OCI-LY3 (cell line): ENCODE results near the gene OPCML.

Source experiments
- H2AFZ ChIP-seq: fragments of 200-600, 300-600 bp; shearing (Covaris generic); 2 replicates; pipeline ENCODE4 v1.6.0; 2014; ENCODE audit warnings: antibody characterized with exemption, low read depth, low read length
- H3K27ac ChIP-seq: fragments of 200-600, 300-600 bp; sonication (generic); 2 replicates; pipeline ENCODE4 v1.5.1; 2014; ENCODE audit warnings: mild to moderate bottlenecking, low read length, moderate library complexity, mixed read lengths
- H3K27me3 ChIP-seq: fragments of 200-600, 300-600 bp; sonication (generic); 2 replicates; pipeline ENCODE4 v1.6.1; 2014; ENCODE audit warnings: low read depth, low read length, mixed read lengths
- H3K36me3 ChIP-seq: fragments of 200-600, 300-600 bp; sonication (generic); replicated peaks from 2 replicates; pipeline ENCODE3; 2014; ENCODE audit warnings: low read depth, low read length, mixed read lengths
- H3K4me1 ChIP-seq: fragments of 300-600, 200-600 bp; sonication (generic); 2 replicates; pipeline ENCODE4 v1.6.1; 2014; ENCODE audit warnings: low read length, mixed read lengths
- H3K4me2 ChIP-seq: fragments of 200-600, 300-600 bp; sonication (generic); 2 replicates; pipeline ENCODE4 v1.6.1; 2014; ENCODE audit warnings: low read length, mixed read lengths
- H3K4me3 ChIP-seq: fragments of 300-600, 200-600 bp; sonication (generic); 2 replicates; pipeline ENCODE4 v1.5.1; 2014; ENCODE audit warnings: antibody characterized with exemption, mild to moderate bottlenecking, low read length, moderate library complexity
- H3K79me2 ChIP-seq: fragments of 300-600, 200-600 bp; shearing (Covaris generic); 2 replicates; pipeline ENCODE4 v1.6.1; 2014; ENCODE audit warnings: mild to moderate bottlenecking, low read length, mixed read lengths
- H3K9ac ChIP-seq: fragments of 300-600, 200-600 bp; shearing (Covaris generic); 2 replicates; pipeline ENCODE4 v1.6.0; 2014; ENCODE audit warnings: mild to moderate bottlenecking, low read length, moderate library complexity
- H3K9me3 ChIP-seq: fragments of 200-600, 300-600 bp; shearing (Covaris generic); 2 replicates; pipeline ENCODE4 v1.6.1; 2014; ENCODE audit warnings: low read length, mixed read lengths; ENCODE audit not compliant: insufficient read depth
- H4K20me1 ChIP-seq: fragments of 200-600, 300-600 bp; sonication (generic); 2 replicates; pipeline ENCODE4 v1.6.1; 2016; ENCODE audit warnings: low read length, mixed read lengths; ENCODE audit not compliant: insufficient read depth
- CTCF ChIP-seq: fragments of 200-600, 300-600 bp; sonication (generic); IDR thresholded peaks from 2 replicates; pipeline ENCODE4 v1.5.1; 2014; ENCODE audit warnings: antibody characterized with exemption, low read length, low read depth
- EZH2phosphoT487 ChIP-seq: fragments of 200-600 bp; shearing (Covaris generic); IDR thresholded peaks from 2 replicates; pipeline ENCODE4 v1.6.1; 2018; ENCODE audit warnings: antibody characterized with exemption, mixed run types, low read depth

Gene OPCML

DNA sequence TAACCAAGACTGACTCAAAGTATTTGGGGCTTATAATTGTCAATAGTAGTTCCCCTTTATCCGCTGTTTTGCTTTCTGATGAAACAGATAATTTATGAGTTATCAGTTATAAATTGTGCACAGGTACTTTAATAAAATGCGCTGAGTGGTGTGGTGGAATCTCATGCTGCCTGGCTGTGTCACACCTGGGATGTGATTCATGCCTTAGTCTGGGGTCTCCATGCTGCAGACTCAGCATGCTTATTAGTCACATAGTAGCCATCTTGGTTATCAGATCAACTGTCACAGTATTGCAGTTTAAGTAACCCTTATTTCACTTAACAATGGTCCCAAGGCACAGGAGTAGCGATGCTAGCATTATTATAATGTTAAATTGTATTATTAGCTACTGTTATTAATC lies 1166.7 kb downstream of the OPCML start:
- Histone ChIP-seq H2AFZ (no peak overlapping the region), H3K9ac (no peak overlapping the region), H3K36me3 (peaks cover 4% of the 10 kb centered on the region), H3K4me2 (no peak overlapping the region), H3K4me1 (peaks cover 12% of the 10 kb centered on the region), H3K27me3 (no peaks in the 10 kb centered on the region), H3K27ac (no peak overlapping the region), H3K79me2 (no peaks in the 10 kb centered on the region), H3K4me3 (no peak overlapping the region), H4K20me1 (no peaks in the 10 kb centered on the region), H3K9me3 (peaks cover 13% of the 10 kb centered on the region)
- TF ChIP-seq EZH2phosphoT487 (no peak), CTCF (no peak)
